ENCODE measurements around the gene IMMP2L.

The IMMP2L gene

GRCh38 chr7:111388912-111389311, 173.4 kb downstream of the IMMP2L start:
- no peak for DNase-seq

- no peak for DNase-seq
Measured at GRCh38 chr7:111388016-111388415, 174.3 kb downstream of the IMMP2L start.

GRCh38 chr7:111384065-111384891, 178.0 kb downstream of the IMMP2L start:
- no peak for DNase-seq

GRCh38 chr7:111383133-111383532, 179.2 kb downstream of the IMMP2L start:
- DNase-seq = no peak

- no peak for DNase-seq
Measured at GRCh38 chr7:111381590-111381989, 180.7 kb downstream of the IMMP2L start.

- DNase-seq = no peak
Measured at GRCh38 chr7:111380945-111381344, 181.3 kb downstream of the IMMP2L start.

GRCh38 chr7:111374027-111374426, 188.3 kb downstream of the IMMP2L start:
- DNase-seq = no peak

GRCh38 chr7:111371437-111371836, 190.9 kb downstream of the IMMP2L start:
- no peak for DNase-seq

GRCh38 chr7:111370002-111370401, 192.3 kb downstream of the IMMP2L start:
- DNase-seq = no peak

GRCh38 chr7:111368381-111369065, 193.8 kb downstream of the IMMP2L start:
- no peak for DNase-seq

GRCh38 chr7:111364413-111364812, 197.9 kb downstream of the IMMP2L start:
- no peak for DNase-seq

- DNase-seq = no peak
Measured at GRCh38 chr7:111363099-111363498, 199.2 kb downstream of the IMMP2L start.

- DNase-seq = no peak
Measured at GRCh38 chr7:111362506-111363054, 199.7 kb downstream of the IMMP2L start.

GRCh38 chr7:111358915-111359314, 203.4 kb downstream of the IMMP2L start:
- no peak for DNase-seq

- no peak for DNase-seq
Measured at GRCh38 chr7:111357691-111358090, 204.6 kb downstream of the IMMP2L start.

GRCh38 chr7:111356941-111357340, 205.4 kb downstream of the IMMP2L start:
- DNase-seq = no peak

GRCh38 chr7:111352319-111352718, 210.0 kb downstream of the IMMP2L start:
- DNase-seq = no peak

GRCh38 chr7:111346219-111346618, 216.1 kb downstream of the IMMP2L start:
- no peak for DNase-seq

- no peak for DNase-seq
Measured at GRCh38 chr7:111343017-111343416, 219.3 kb downstream of the IMMP2L start.

GRCh38 chr7:111339006-111339405, 223.3 kb downstream of the IMMP2L start:
- DNase-seq = no peak

- DNase-seq = no peak
Measured at GRCh38 chr7:111333010-111333409, 229.3 kb downstream of the IMMP2L start.

GRCh38 chr7:111330235-111330523, 232.1 kb downstream of the IMMP2L start:
- no peak for DNase-seq

- DNase-seq = no peak
Measured at GRCh38 chr7:111329367-111330234, 232.7 kb downstream of the IMMP2L start.

Measured in CD4-positive, alpha-beta T cell treated with Interleukin-21 for 1 hour (primary cell).